Measurements from ENCODE around the gene RCC2.
"Not testable (repeated sequence)": the region's sequence is repeated elsewhere in the genome, so short reads cannot be mapped to it uniquely, and the experiment has no call there.

Gene RCC2

DNA sequence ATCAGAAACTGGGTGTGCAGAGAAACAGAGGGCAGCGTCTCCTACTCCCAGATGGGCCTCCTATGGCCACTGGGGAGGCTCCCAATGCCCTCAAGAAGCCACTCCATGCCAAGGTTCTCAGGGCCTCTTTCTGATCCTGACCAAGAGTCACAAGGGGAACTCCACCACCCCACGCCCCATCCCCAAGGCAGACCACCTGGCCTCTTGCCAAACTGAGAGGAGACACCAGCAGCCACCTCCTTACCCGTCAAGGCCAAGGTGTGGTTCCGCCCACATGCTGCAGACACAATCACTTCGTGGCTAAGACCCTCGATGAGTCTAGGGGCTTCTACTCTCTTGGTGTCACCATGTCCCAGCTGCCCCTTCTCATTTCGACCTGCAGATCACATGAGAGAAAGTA, 17.0 kb downstream of the RCC2 start:
- H3K9me3 ChIP-seq (ENCODE audit: control insufficient read depth in 1 of 2, low read length in 2 of 2) = no peaks in the 10 kb centered on the region
- no peak overlapping the region for H3K9ac ChIP-seq (ENCODE audit: low read depth in 1 of 2, low read length in 2 of 2)
- no peak overlapping the region for H3K4me3 ChIP-seq (ENCODE audit: low read depth in 1 of 2, low read length in 2 of 2)
- H3K27me3 ChIP-seq (ENCODE audit: control insufficient read depth in 1 of 2, insufficient read depth in 2 of 2, low read length in 2 of 2) = no peaks in the 10 kb centered on the region
- no peaks in the 10 kb centered on the region for H3K4me1 ChIP-seq (ENCODE audit: control insufficient read depth in 1 of 2, insufficient read depth in 2 of 2, low read length in 2 of 2)
- H3K27ac ChIP-seq (ENCODE audit: low read depth, low read length) = no peak overlapping the region
- H3K36me3 ChIP-seq (ENCODE audit: control insufficient read depth in 1 of 2, insufficient read depth in 2 of 2, low read length in 2 of 2) = peaks cover 56 to 82% of the 10 kb centered on the region in 2 donors

DNA sequence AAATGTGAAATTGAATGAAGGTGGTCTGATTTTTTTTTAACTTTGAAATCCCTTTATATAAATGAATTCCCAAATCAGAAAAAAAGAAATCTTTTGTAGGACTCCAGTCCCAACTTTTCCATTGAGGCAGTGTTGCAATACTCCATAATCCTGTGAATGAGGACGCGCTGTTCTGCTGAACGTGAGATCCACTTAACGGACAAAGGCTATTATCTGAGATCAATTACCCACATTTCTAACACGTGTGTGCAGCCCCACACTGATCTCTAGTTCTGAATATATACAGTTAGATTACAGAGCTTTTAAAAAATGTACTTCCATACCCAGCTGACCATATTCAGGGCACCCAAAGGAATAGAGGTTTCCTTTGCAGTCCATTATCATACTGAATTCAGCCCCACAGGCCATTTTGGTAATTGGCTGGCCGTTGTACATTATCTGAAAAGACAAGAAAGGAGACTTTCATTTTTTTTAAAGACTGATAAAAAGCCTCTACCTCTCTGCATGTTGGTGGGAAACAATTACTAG, 19.0 kb downstream of the RCC2 start:
- Histone ChIP-seq H3K9ac (ENCODE audit: low read depth in 1 of 2, low read length in 2 of 2) (no peak overlapping the region), H3K27me3 (ENCODE audit: control insufficient read depth in 1 of 2, insufficient read depth in 2 of 2, low read length in 2 of 2) (no peaks in the 10 kb centered on the region), H3K9me3 (ENCODE audit: control insufficient read depth in 1 of 2, low read length in 2 of 2) (no peaks in the 10 kb centered on the region), H3K4me3 (ENCODE audit: low read depth in 1 of 2, low read length in 2 of 2) (no peak overlapping the region), H3K4me1 (ENCODE audit: control insufficient read depth in 1 of 2, insufficient read depth in 2 of 2, low read length in 2 of 2) (no peaks in the 10 kb centered on the region), H3K27ac (ENCODE audit: low read depth, low read length) (no peak overlapping the region), H3K36me3 (ENCODE audit: control insufficient read depth in 1 of 2, insufficient read depth in 2 of 2, low read length in 2 of 2) (peaks cover 54 to 78% of the 10 kb centered on the region in 2 donors)

DNA sequence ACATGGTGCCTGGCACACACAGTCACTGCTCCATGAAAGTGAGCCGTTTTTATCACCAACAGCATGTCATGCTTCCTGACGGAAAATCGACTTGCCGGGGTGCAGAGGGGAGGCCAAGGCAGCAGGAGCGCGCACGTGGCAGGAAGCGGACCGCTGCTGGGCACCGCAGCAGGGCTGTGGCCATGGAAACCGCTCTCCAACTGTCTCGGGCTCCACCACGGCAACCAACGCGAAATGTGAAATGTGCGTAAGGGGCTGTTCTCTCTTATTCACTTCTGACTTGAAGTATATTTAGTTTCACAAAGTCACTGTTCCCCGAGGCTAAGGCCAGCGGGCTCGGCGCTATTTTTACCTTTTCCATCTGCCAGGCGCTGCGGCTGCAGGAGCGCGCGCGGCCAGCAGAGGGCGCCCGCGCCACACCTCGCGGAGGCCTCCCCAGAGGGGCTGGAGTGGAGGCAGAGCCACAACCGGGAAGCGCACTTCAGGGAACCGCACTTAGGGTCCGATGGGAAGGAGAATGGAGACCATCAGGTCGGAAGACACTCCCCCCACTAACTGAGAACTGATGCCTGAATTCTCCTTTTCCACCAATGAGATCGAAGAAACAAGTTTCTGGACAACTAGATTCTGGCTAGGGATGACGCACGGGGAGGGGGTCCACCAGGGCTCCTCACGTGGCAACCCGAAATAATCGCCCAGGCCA, 19.7 kb downstream of the RCC2 start:
- H3K4me3 ChIP-seq (ENCODE audit: low read depth in 1 of 2, low read length in 2 of 2) = no peak overlapping the region
- H3K27me3 ChIP-seq (ENCODE audit: control insufficient read depth in 1 of 2, insufficient read depth in 2 of 2, low read length in 2 of 2) = no peaks in the 10 kb centered on the region
- H3K4me1 ChIP-seq (ENCODE audit: control insufficient read depth in 1 of 2, insufficient read depth in 2 of 2, low read length in 2 of 2) = no peaks in the 10 kb centered on the region
- H3K36me3 ChIP-seq (ENCODE audit: control insufficient read depth in 1 of 2, insufficient read depth in 2 of 2, low read length in 2 of 2) = peaks cover 53 to 78% of the 10 kb centered on the region in 2 donors
- H3K9me3 ChIP-seq (ENCODE audit: control insufficient read depth in 1 of 2, low read length in 2 of 2) = no peaks in the 10 kb centered on the region
- no peak overlapping the region for H3K9ac ChIP-seq (ENCODE audit: low read depth in 1 of 2, low read length in 2 of 2)
- H3K27ac ChIP-seq (ENCODE audit: low read depth, low read length) = no peak overlapping the region

DNA sequence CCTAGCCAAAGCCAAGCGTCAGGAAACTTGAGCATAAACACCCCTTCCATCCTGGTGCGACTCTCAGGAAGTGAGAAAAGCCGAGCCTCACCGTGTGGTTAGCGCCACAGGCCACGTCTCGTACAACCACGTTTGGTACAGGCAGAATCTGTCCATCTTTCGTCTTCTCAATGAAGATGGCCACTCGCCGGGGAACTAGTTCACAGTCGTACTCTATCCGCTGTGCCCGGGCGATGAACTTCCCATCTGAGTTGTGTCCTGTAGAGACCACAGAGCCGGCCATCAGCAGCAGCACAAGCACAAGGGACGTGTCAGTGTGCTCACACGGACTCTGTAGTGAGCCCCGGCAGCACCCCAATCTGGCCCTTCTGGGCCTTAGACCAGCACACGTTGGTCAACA, 23.1 kb downstream of the RCC2 start:
- H3K4me1 ChIP-seq (ENCODE audit: control insufficient read depth in 1 of 2, insufficient read depth in 2 of 2, low read length in 2 of 2) = no peaks in the 10 kb centered on the region
- no peaks in the 10 kb centered on the region for H3K9me3 ChIP-seq (ENCODE audit: control insufficient read depth in 1 of 2, low read length in 2 of 2)
- no peak overlapping the region for H3K9ac ChIP-seq (ENCODE audit: low read depth in 1 of 2, low read length in 2 of 2)
- H3K36me3 ChIP-seq (ENCODE audit: control insufficient read depth in 1 of 2, insufficient read depth in 2 of 2, low read length in 2 of 2) = peaks cover 57 to 82% of the 10 kb centered on the region in 2 donors
- no peak overlapping the region for H3K27ac ChIP-seq (ENCODE audit: low read depth, low read length)
- no peaks in the 10 kb centered on the region for H3K27me3 ChIP-seq (ENCODE audit: control insufficient read depth in 1 of 2, insufficient read depth in 2 of 2, low read length in 2 of 2)
- no peak overlapping the region for H3K4me3 ChIP-seq (ENCODE audit: low read depth in 1 of 2, low read length in 2 of 2)

DNA sequence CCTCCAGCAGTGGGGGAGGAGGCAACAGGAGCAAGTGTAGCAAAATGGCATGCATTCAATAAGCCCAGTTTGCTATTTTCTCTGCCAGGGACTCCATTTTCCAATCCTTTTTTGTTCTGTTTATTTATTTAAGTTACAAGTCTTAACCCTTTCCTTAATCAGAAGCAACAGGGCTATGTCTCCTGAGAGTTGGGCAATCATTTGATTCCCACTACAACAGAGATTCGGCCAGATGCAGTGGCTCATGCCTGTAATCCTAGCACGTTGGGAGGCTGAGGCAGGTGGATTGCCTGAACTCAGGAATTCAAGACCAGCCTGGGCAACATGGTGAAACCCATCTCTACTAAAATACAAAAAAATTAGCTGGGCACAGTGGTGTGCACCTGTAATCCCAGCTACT, 25.5 kb downstream of the RCC2 start:
- Histone ChIP-seq H3K4me3 (ENCODE audit: low read depth in 1 of 2, low read length in 2 of 2) (no peak overlapping the region), H3K9ac (ENCODE audit: low read depth in 1 of 2, low read length in 2 of 2) (no peak overlapping the region), H3K27me3 (ENCODE audit: control insufficient read depth in 1 of 2, insufficient read depth in 2 of 2, low read length in 2 of 2) (no peaks in the 10 kb centered on the region), H3K36me3 (ENCODE audit: control insufficient read depth in 1 of 2, insufficient read depth in 2 of 2, low read length in 2 of 2) (peaks cover 70 to 92% of the 10 kb centered on the region in 2 donors), H3K9me3 (ENCODE audit: control insufficient read depth in 1 of 2, low read length in 2 of 2) (no peaks in the 10 kb centered on the region), H3K4me1 (ENCODE audit: control insufficient read depth in 1 of 2, insufficient read depth in 2 of 2, low read length in 2 of 2) (no peaks in the 10 kb centered on the region), H3K27ac (ENCODE audit: low read depth, low read length) (no peak overlapping the region)

DNA sequence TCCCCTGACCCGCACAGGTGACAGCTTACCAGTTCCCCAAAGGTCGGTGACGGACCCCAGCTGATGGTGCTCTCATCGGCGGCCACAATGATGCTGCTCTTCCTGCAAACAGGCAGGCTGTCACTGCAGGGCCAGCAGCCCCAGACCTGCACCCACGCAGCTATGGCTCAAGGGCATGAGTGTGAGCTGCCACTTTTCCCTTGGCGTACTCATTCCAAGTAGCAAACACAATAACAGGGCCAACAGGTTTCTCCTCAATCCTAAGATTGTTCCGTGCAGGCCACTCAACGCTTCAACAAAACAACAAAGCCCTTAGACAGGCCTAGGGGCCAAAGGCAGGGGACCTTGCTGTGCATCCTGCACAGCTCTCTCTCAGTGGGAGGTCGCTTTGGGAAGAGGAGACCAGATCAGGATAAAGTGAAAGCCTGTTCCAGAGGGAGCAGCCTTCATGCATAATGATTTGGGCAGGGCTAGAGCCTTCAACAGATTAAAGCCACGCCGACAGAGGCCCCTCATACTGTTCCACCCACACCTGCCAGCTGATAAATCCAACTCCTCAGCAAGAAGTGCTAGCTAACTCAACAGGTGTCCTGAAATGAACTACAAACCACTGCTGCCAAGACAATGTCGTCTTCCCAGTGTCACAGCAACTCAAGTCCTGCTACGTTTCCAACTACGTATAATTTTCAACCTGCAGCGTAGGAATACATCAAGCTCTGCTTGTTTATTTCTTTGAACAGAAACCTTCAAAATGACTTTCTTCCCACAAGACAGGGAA, 27.2 kb downstream of the RCC2 start:
- H3K36me3 ChIP-seq (ENCODE audit: control insufficient read depth in 1 of 2, insufficient read depth in 2 of 2, low read length in 2 of 2) = peaks cover 59 to 93% of the 10 kb centered on the region in 2 donors
- no peaks in the 10 kb centered on the region for H3K9me3 ChIP-seq (ENCODE audit: control insufficient read depth in 1 of 2, low read length in 2 of 2)
- no peak overlapping the region for H3K9ac ChIP-seq (ENCODE audit: low read depth in 1 of 2, low read length in 2 of 2)
- no peaks in the 10 kb centered on the region for H3K27me3 ChIP-seq (ENCODE audit: control insufficient read depth in 1 of 2, insufficient read depth in 2 of 2, low read length in 2 of 2)
- H3K27ac ChIP-seq (ENCODE audit: low read depth, low read length) = no peak overlapping the region
- no peaks in the 10 kb centered on the region for H3K4me1 ChIP-seq (ENCODE audit: control insufficient read depth in 1 of 2, insufficient read depth in 2 of 2, low read length in 2 of 2)
- H3K4me3 ChIP-seq (ENCODE audit: low read depth in 1 of 2, low read length in 2 of 2) = no peak overlapping the region

DNA sequence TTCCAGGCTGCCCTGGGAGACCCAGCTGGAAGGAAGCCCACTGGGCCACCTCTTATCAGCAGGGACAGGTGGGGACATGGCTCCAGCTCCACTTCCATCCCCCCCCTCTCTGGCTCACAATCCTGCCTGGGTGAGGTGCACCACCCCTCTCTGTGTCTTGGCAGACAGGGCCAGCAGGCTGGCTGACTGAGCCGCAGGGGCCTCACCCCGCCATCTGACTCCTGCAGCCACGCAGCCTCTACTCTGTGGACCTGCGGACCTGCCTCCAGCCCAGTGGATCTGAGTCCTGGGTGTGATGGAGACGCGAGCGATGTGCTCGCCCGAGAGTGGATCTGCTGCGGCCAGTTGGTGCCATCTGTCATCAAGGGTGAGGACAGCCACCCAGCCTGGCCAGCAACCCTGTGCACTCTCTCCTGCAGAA, 30.1 kb downstream of the RCC2 start:
- no peaks in the 10 kb centered on the region for H3K4me1 ChIP-seq (ENCODE audit: control insufficient read depth in 1 of 2, insufficient read depth in 2 of 2, low read length in 2 of 2)
- no peak overlapping the region for H3K4me3 ChIP-seq (ENCODE audit: low read depth in 1 of 2, low read length in 2 of 2)
- H3K9me3 ChIP-seq (ENCODE audit: control insufficient read depth in 1 of 2, low read length in 2 of 2) = no peaks in the 10 kb centered on the region
- H3K9ac ChIP-seq (ENCODE audit: low read depth in 1 of 2, low read length in 2 of 2) = no peak overlapping the region
- no peaks in the 10 kb centered on the region for H3K27me3 ChIP-seq (ENCODE audit: control insufficient read depth in 1 of 2, insufficient read depth in 2 of 2, low read length in 2 of 2)
- no peak overlapping the region for H3K27ac ChIP-seq (ENCODE audit: low read depth, low read length)
- peaks cover 40 to 76% of the 10 kb centered on the region in 2 donors for H3K36me3 ChIP-seq (ENCODE audit: control insufficient read depth in 1 of 2, insufficient read depth in 2 of 2, low read length in 2 of 2)

DNA sequence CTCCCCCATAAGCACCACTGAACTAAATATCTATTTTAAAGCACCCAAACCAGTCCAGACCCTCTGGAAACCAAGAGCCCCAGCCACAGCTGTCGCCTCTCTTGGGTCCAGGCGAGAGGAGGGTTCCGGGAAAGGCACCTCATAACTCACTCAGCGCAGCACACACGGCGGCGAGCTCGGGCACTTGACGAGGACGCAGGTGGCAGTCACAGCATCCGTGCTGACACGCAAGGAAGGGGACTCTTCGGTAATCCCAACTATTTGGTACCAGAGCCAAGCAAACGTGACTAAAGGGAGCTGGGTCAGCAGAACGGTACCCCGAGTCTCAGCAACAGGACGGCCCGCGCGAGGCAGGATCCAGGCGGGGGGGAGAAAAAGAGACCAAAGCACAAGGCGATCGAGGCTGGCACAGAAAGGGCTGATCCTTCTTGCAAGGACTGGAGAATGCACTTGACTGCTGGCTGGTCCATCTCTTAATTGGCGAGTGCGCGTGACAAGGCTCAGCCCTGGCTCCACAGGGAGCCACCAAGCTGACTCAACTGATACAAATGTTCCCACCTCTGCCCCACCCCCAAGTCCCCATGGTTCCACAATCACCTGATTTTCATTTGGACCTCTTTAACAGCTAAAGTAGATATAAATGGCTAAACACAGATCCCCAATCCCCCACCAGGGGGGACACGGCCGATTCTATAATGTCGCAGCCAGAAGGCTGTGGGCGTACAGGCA, 31.5 kb downstream of the RCC2 start:
- not testable (repeated sequence) for H3K27ac ChIP-seq (ENCODE audit: low read depth, low read length); H3K9ac ChIP-seq (ENCODE audit: low read depth in 1 of 2, low read length in 2 of 2); H3K4me3 ChIP-seq (ENCODE audit: low read depth in 1 of 2, low read length in 2 of 2); H3K27me3 ChIP-seq (ENCODE audit: control insufficient read depth in 1 of 2, insufficient read depth in 2 of 2, low read length in 2 of 2); H3K4me1 ChIP-seq (ENCODE audit: control insufficient read depth in 1 of 2, insufficient read depth in 2 of 2, low read length in 2 of 2); H3K9me3 ChIP-seq (ENCODE audit: control insufficient read depth in 1 of 2, low read length in 2 of 2)
- peaks cover 33 to 62% of the 10 kb centered on the region in 2 donors for H3K36me3 ChIP-seq (ENCODE audit: control insufficient read depth in 1 of 2, insufficient read depth in 2 of 2, low read length in 2 of 2)

DNA sequence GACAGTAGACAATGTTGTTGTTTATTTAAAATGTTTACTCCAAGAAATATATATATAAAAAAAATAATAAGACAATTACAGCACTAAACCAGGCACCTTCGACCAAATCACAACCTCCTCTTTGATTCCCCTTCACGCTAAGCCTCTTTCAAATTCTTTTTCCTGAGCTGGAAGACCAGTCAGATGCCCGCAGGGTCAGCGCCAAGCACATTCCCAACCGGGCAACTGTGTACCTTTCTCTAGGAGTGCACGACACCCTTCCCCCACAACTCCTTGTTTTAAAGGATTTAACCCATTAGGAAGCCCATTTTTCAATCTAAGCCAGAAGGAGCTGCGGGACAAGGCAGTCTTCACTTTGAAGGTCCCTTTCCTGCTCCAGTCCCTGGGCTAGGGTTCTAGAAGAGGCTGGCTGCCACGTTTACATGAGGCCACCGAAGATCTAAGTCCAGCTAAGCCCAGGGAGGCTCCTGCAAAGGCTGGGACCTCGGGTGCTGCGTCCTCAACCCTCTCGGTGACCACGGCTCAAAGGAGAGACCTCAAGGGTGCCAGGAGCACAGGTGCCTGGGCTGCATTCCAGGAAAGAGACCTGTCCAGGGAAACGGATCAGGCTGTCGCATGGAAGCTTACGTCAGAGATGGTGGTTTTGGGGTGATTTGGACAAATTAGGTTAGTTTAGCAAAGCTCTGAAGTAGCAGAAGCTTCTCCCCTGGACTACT, 32.6 kb downstream of the RCC2 start:
- H3K4me3 ChIP-seq (ENCODE audit: low read depth in 1 of 2, low read length in 2 of 2); H3K9me3 ChIP-seq (ENCODE audit: control insufficient read depth in 1 of 2, low read length in 2 of 2); H3K9ac ChIP-seq (ENCODE audit: low read depth in 1 of 2, low read length in 2 of 2); H3K4me1 ChIP-seq (ENCODE audit: control insufficient read depth in 1 of 2, insufficient read depth in 2 of 2, low read length in 2 of 2); H3K27ac ChIP-seq (ENCODE audit: low read depth, low read length); H3K27me3 ChIP-seq (ENCODE audit: control insufficient read depth in 1 of 2, insufficient read depth in 2 of 2, low read length in 2 of 2): not testable (repeated sequence)
- H3K36me3 ChIP-seq (ENCODE audit: control insufficient read depth in 1 of 2, insufficient read depth in 2 of 2, low read length in 2 of 2) = peaks cover 23 to 52% of the 10 kb centered on the region in 2 donors
